ENCODE measurements around the gene ATPAF1. TPM values are rescaled to one million over a fixed set of nuclear protein-coding genes. Genes with fewer than 3 reads are reported as not detected.

ATPAF1 gene
- total RNA-seq, 2 donors from 2014 or later, result 52.2 to 71.3 TPM

DNA sequence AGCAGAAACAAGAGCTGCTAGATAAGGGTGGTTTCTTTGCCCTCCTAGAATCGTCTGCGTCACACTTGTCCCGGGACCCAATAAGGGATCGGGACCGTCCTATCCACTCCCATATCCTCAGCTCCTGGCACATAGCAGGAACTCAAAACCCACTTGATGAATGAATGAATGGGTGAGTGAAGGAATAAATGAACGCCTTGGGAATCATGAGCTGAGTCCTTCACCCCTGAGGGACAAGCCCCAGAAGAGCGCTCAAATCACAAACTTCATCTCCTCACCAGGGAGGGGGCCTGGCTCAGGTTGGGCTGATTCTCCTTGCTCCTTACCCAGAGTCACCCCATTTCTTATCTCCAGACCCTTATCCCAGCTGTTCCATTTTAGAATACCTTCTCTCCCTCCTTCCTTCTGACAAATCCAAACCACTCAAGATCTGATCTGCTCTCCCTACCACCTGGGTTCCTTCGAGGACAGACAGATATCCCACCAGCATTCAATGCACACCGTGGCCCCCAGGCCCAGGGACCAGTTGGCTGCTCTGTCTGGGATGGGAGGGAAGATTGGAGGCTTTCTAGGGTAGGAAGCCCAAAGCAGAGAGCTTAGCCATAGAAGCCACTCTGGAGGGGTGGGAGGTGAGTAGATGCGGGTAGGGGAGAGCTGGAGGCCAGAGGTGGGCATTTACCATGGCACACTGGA, 50.9 kb downstream of the ATPAF1 start:
- peak overlapping the region; percentile 89 to 95 for H3K27ac ChIP-seq
- intact Hi-C loops (cut with DNase I), result loop anchor here (2.0 kb wide), 1 partner anchor 102 kb away; the partner anchor contains the start of gene EFCAB14
- no peaks in the 10 kb centered on the region for H3K36me3 ChIP-seq
- TF ChIP-seq POLR2A (IDR thresholded peaks at IDR 0.05) (no peak), POLR2AphosphoS5 (IDR thresholded peaks at IDR 0.05) (peak; percentile 15)
- TF ChIP-seq, protein P1, sequence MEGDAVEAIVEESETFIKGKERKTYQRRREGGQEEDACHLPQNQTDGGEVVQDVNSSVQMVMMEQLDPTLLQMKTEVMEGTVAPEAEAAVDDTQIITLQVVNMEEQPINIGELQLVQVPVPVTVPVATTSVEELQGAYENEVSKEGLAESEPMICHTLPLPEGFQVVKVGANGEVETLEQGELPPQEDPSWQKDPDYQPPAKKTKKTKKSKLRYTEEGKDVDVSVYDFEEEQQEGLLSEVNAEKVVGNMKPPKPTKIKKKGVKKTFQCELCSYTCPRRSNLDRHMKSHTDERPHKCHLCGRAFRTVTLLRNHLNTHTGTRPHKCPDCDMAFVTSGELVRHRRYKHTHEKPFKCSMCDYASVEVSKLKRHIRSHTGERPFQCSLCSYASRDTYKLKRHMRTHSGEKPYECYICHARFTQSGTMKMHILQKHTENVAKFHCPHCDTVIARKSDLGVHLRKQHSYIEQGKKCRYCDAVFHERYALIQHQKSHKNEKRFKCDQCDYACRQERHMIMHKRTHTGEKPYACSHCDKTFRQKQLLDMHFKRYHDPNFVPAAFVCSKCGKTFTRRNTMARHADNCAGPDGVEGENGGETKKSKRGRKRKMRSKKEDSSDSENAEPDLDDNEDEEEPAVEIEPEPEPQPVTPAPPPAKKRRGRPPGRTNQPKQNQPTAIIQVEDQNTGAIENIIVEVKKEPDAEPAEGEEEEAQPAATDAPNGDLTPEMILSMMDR (IDR thresholded peaks at IDR 0.05), result no peak
- 33% methylated on average over 10 of the region's 10 CpGs for WGBS
- peak overlapping the region; percentile 79 to 84 for H3K4me3 ChIP-seq
- H3K4me1 ChIP-seq (replicated peaks), result peaks cover 3% of the 10 kb centered on the region
- H3K27me3 ChIP-seq (replicated peaks; ENCODE audit: insufficient read depth), result no peaks in the 10 kb centered on the region
- no peaks in the 10 kb centered on the region for H3K9me3 ChIP-seq
- DNase-seq (ENCODE audit: low spot score), result no peak

GRCh38 chr1:46616277-46617107, 51.7 kb downstream of the ATPAF1 start, which contains the start of gene MOB3C:
TSS of gene MOB3C (minus strand) at chr1:46616811. CDS start at chr1:46613321, 3,490 bp downstream.
- TF ChIP-seq, protein P1 (IDR thresholded peaks at IDR 0.05), result no peak
- TF ChIP-seq POLR2AphosphoS5 (IDR thresholded peaks at IDR 0.05), result peak; percentile 73
- peak; percentile 79 for TF ChIP-seq POLR2A (IDR thresholded peaks at IDR 0.05)
- intact Hi-C loops (cut with DNase I), result loop anchor here (2.0 kb wide), 1 partner anchor 102 kb away; the partner anchor contains the start of gene EFCAB14
- Histone ChIP-seq H3K4me3 (peak within 1 kb of the TSS; percentile 79 to 84), H3K9me3 (no peaks in the 10 kb centered on the region), H3K36me3 (no peaks in the 10 kb centered on the region), H3K27me3 (replicated peaks; ENCODE audit: insufficient read depth) (no peaks in the 10 kb centered on the region), H3K27ac (peak within 1 kb of the TSS; percentile 89 to 95), H3K4me1 (replicated peaks) (peaks cover 3% of the 10 kb centered on the region)
- 2% methylated on average over 52 of the region's 62 CpGs for WGBS
- DNase-seq (ENCODE audit: low spot score), result peak; percentile 75

- peak overlapping the region; percentile 79 to 84 for H3K4me3 ChIP-seq
- H3K36me3 ChIP-seq, result no peaks in the 10 kb centered on the region
- intact Hi-C loops (cut with DNase I), result loop anchor here (2.0 kb wide), 1 partner anchor 103 kb away; the partner anchor contains the start of gene EFCAB14
- no peaks in the 10 kb centered on the region for H3K9me3 ChIP-seq
- H3K27ac ChIP-seq, result peak overlapping the region; percentile 89 to 95
- WGBS, result 46% methylated on average over 3 of the region's 3 CpGs
- peaks cover 3% of the 10 kb centered on the region for H3K4me1 ChIP-seq (replicated peaks)
- no peaks in the 10 kb centered on the region for H3K27me3 ChIP-seq (replicated peaks; ENCODE audit: insufficient read depth)
- DNase-seq (ENCODE audit: low spot score), result no peak
- TF ChIP-seq POLR2A (IDR thresholded peaks at IDR 0.05) (no peak), POLR2AphosphoS5 (IDR thresholded peaks at IDR 0.05) (no peak)
- TF ChIP-seq, protein P1 (IDR thresholded peaks at IDR 0.05), result no peak
These were observed 52.4 kb downstream of the ATPAF1 start for GRCh38 chr1:46615735-46616134.

- Histone ChIP-seq H3K4me1 (replicated peaks) (peaks cover 3% of the 10 kb centered on the region), H3K27ac (no peak overlapping the region), H3K9me3 (no peaks in the 10 kb centered on the region), H3K27me3 (replicated peaks; ENCODE audit: insufficient read depth) (no peaks in the 10 kb centered on the region), H3K36me3 (no peaks in the 10 kb centered on the region), H3K4me3 (no peak overlapping the region)
- DNase-seq (ENCODE audit: low spot score), result no peak
- intact Hi-C loops (cut with DNase I), result no loop called here
- 90% methylated on average over 2 of the region's 2 CpGs for WGBS
- TF ChIP-seq POLR2AphosphoS5 (IDR thresholded peaks at IDR 0.05) (no peak), POLR2A (IDR thresholded peaks at IDR 0.05) (no peak)
- TF ChIP-seq, protein P1 (IDR thresholded peaks at IDR 0.05), result no peak
These were observed 53.1 kb downstream of the ATPAF1 start for GRCh38 chr1:46615088-46615487.

All from prostate gland (tissue), 2 donors.